ENCODE data around the gene POC1B. TPM values are rescaled to one million over a fixed set of nuclear protein-coding genes. Genes with fewer than 3 reads are reported as not detected.

Gene POC1B
- total RNA-seq, 1 experiment from 2014 or later, result 17.8 TPM

DNA sequence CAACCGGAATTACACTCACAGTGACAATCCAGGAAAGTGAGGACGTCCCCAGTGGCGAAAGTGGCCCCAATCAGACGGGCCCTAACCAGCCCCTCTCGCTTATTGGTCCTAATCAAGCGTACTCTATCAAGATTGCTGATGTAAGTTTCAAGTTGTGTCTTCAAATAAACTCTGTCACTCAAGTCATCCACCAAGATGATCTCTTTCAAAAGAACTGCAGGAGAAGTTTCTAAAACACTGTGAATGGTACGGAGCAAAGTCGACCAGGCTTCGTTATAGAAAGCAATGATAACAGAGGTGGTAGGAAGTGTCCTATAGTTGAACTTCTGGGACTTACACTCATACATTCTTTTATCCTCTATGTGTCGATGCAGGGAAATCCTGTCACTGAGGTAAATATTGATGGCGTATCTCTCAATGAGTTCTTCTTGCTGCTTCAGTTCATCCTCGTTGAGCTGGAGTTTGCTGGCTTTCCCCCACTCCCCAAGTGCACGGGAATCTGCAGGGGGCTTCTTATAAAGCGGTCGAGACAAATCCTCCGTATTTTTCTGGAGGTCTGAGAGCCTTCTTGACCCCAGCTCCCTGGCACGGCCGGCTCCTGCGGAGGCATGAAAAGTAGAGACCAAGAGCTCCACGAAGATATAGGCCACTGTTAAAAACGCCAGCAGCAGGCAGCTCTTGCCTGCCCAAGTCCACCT is 1.9 kb downstream of the POC1B start:
- Mint-ChIP-seq H3K27me3 (ENCODE audit: low read depth) (no peaks in the 10 kb centered on the region), H3K4me1 (peaks cover 23% of the 10 kb centered on the region), H3K4me3 (peak overlapping the region; percentile 99), H3K9me3 (no peaks in the 10 kb centered on the region), H3K36me3 (peaks cover 13% of the 10 kb centered on the region), H3K27ac (peak overlapping the region; percentile 92; the same call in 1 of the 2 replicates)
- DNase-seq (ENCODE audit: low spot score) (no peak), ATAC-seq (no peak)
- TF ChIP-seq, protein P1, sequence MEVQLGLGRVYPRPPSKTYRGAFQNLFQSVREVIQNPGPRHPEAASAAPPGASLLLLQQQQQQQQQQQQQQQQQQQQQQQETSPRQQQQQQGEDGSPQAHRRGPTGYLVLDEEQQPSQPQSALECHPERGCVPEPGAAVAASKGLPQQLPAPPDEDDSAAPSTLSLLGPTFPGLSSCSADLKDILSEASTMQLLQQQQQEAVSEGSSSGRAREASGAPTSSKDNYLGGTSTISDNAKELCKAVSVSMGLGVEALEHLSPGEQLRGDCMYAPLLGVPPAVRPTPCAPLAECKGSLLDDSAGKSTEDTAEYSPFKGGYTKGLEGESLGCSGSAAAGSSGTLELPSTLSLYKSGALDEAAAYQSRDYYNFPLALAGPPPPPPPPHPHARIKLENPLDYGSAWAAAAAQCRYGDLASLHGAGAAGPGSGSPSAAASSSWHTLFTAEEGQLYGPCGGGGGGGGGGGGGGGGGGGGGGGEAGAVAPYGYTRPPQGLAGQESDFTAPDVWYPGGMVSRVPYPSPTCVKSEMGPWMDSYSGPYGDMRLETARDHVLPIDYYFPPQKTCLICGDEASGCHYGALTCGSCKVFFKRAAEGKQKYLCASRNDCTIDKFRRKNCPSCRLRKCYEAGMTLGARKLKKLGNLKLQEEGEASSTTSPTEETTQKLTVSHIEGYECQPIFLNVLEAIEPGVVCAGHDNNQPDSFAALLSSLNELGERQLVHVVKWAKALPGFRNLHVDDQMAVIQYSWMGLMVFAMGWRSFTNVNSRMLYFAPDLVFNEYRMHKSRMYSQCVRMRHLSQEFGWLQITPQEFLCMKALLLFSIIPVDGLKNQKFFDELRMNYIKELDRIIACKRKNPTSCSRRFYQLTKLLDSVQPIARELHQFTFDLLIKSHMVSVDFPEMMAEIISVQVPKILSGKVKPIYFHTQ (CRISPR knock-in tag; IDR thresholded peaks at IDR 0.05), result no peak
- no peak for TF ChIP-seq TEAD1 (CRISPR knock-in tag; IDR thresholded peaks at IDR 0.05)
- TF ChIP-seq, protein P2, sequence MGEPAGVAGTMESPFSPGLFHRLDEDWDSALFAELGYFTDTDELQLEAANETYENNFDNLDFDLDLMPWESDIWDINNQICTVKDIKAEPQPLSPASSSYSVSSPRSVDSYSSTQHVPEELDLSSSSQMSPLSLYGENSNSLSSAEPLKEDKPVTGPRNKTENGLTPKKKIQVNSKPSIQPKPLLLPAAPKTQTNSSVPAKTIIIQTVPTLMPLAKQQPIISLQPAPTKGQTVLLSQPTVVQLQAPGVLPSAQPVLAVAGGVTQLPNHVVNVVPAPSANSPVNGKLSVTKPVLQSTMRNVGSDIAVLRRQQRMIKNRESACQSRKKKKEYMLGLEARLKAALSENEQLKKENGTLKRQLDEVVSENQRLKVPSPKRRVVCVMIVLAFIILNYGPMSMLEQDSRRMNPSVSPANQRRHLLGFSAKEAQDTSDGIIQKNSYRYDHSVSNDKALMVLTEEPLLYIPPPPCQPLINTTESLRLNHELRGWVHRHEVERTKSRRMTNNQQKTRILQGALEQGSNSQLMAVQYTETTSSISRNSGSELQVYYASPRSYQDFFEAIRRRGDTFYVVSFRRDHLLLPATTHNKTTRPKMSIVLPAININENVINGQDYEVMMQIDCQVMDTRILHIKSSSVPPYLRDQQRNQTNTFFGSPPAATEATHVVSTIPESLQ (CRISPR knock-in tag; IDR thresholded peaks at IDR 0.05), result no peak
- TF ChIP-seq, protein P3, sequence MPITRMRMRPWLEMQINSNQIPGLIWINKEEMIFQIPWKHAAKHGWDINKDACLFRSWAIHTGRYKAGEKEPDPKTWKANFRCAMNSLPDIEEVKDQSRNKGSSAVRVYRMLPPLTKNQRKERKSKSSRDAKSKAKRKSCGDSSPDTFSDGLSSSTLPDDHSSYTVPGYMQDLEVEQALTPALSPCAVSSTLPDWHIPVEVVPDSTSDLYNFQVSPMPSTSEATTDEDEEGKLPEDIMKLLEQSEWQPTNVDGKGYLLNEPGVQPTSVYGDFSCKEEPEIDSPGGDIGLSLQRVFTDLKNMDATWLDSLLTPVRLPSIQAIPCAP (CRISPR knock-in tag; IDR thresholded peaks at IDR 0.05), result no peak
- TF ChIP-seq, protein P4, sequence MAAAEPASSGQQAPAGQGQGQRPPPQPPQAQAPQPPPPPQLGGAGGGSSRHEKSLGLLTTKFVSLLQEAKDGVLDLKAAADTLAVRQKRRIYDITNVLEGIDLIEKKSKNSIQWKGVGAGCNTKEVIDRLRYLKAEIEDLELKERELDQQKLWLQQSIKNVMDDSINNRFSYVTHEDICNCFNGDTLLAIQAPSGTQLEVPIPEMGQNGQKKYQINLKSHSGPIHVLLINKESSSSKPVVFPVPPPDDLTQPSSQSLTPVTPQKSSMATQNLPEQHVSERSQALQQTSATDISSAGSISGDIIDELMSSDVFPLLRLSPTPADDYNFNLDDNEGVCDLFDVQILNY (CRISPR knock-in tag; IDR thresholded peaks at IDR 0.05), result no peak
- TF ChIP-seq ZBTB21 (CRISPR knock-in tag; IDR thresholded peaks at IDR 0.05; ENCODE audit: borderline replicate concordance), result no peak
- TF ChIP-seq SOX15 (CRISPR knock-in tag; IDR thresholded peaks at IDR 0.05), result no peak
- TF ChIP-seq, protein P5, sequence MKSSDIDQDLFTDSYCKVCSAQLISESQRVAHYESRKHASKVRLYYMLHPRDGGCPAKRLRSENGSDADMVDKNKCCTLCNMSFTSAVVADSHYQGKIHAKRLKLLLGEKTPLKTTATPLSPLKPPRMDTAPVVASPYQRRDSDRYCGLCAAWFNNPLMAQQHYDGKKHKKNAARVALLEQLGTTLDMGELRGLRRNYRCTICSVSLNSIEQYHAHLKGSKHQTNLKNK (CRISPR knock-in tag; IDR thresholded peaks at IDR 0.05), result no peak
- TF ChIP-seq TEAD4 (CRISPR knock-in tag; IDR thresholded peaks at IDR 0.05), result no peak
- TF ChIP-seq, protein P6, sequence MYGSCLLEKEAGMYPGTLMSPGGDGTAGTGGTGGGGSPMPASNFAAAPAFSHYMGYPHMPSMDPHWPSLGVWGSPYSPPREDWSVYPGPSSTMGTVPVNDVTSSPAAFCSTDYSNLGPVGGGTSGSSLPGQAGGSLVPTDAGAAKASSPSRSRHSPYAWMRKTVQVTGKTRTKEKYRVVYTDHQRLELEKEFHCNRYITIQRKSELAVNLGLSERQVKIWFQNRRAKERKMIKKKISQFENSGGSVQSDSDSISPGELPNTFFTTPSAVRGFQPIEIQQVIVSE (CRISPR knock-in tag; IDR thresholded peaks at IDR 0.05; ENCODE audit: borderline replicate concordance), result no peak
- no peak for TF ChIP-seq IRF2 (CRISPR knock-in tag; IDR thresholded peaks at IDR 0.05; ENCODE audit: borderline replicate concordance, low read depth)
- no peak for TF ChIP-seq NFYB (CRISPR knock-in tag; conservative IDR thresholded peaks at IDR 0.05; ENCODE audit: low read depth)
- TF ChIP-seq MXD4 (CRISPR knock-in tag; IDR thresholded peaks at IDR 0.05; ENCODE audit: borderline replicate concordance), result no peak
- TF ChIP-seq, protein P7, sequence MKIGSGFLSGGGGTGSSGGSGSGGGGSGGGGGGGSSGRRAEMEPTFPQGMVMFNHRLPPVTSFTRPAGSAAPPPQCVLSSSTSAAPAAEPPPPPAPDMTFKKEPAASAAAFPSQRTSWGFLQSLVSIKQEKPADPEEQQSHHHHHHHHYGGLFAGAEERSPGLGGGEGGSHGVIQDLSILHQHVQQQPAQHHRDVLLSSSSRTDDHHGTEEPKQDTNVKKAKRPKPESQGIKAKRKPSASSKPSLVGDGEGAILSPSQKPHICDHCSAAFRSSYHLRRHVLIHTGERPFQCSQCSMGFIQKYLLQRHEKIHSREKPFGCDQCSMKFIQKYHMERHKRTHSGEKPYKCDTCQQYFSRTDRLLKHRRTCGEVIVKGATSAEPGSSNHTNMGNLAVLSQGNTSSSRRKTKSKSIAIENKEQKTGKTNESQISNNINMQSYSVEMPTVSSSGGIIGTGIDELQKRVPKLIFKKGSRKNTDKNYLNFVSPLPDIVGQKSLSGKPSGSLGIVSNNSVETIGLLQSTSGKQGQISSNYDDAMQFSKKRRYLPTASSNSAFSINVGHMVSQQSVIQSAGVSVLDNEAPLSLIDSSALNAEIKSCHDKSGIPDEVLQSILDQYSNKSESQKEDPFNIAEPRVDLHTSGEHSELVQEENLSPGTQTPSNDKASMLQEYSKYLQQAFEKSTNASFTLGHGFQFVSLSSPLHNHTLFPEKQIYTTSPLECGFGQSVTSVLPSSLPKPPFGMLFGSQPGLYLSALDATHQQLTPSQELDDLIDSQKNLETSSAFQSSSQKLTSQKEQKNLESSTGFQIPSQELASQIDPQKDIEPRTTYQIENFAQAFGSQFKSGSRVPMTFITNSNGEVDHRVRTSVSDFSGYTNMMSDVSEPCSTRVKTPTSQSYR (CRISPR knock-in tag; IDR thresholded peaks at IDR 0.05), result no peak
- TF ChIP-seq ELF4 (CRISPR knock-in tag; IDR thresholded peaks at IDR 0.05; ENCODE audit: low read depth), result no peak
- TF ChIP-seq ZNF232 (CRISPR knock-in tag; IDR thresholded peaks at IDR 0.05), result no peak
- TF ChIP-seq, protein P8, sequence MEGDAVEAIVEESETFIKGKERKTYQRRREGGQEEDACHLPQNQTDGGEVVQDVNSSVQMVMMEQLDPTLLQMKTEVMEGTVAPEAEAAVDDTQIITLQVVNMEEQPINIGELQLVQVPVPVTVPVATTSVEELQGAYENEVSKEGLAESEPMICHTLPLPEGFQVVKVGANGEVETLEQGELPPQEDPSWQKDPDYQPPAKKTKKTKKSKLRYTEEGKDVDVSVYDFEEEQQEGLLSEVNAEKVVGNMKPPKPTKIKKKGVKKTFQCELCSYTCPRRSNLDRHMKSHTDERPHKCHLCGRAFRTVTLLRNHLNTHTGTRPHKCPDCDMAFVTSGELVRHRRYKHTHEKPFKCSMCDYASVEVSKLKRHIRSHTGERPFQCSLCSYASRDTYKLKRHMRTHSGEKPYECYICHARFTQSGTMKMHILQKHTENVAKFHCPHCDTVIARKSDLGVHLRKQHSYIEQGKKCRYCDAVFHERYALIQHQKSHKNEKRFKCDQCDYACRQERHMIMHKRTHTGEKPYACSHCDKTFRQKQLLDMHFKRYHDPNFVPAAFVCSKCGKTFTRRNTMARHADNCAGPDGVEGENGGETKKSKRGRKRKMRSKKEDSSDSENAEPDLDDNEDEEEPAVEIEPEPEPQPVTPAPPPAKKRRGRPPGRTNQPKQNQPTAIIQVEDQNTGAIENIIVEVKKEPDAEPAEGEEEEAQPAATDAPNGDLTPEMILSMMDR (IDR thresholded peaks at IDR 0.05), result no peak
- no peak for TF ChIP-seq SMAD4 (CRISPR knock-in tag; IDR thresholded peaks at IDR 0.05)
- no peak for TF ChIP-seq ESRRA (CRISPR knock-in tag; IDR thresholded peaks at IDR 0.05; ENCODE audit: borderline replicate concordance)
- TF ChIP-seq, protein P9, sequence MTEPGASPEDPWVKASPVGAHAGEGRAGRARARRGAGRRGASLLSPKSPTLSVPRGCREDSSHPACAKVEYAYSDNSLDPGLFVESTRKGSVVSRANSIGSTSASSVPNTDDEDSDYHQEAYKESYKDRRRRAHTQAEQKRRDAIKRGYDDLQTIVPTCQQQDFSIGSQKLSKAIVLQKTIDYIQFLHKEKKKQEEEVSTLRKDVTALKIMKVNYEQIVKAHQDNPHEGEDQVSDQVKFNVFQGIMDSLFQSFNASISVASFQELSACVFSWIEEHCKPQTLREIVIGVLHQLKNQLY (CRISPR knock-in tag; IDR thresholded peaks at IDR 0.05), result no peak
- ChIA-PET CTCF (interaction anchor here (0.6 to 2.5 kb wide), 10 partner anchors 11 to 561 kb away, joined by 3 to 11 read pairs (median 5); no protein-coding TSS in a partner anchor), POLR2A (interaction anchor here (0.5 to 1.9 kb wide), 6 partner anchors 11 to 1008 kb away, joined by 3 to 15 read pairs (median 4); partner anchors contain the start of gene DUSP6)

Data from WTC11 (cell line).